Muscle layer of colon (tissue), 2 donors: ENCODE data around the gene TCF7L1.

Source experiments
- H3K27ac ChIP-seq: one replicate; pipeline ENCODE4 v1.7.0; 2013; ENCODE audit warnings: low read depth, mild to moderate bottlenecking, low read length, moderate library complexity
- H3K27me3 ChIP-seq, 2 donors: one replicate each; pipeline ENCODE4 v1.7.0; 2013; ENCODE audit warnings: low read length in 2 of 2, mild to moderate bottlenecking in 2 of 2; ENCODE audit not compliant: insufficient read depth in 2 of 2, control insufficient read depth in 1 of 2
- H3K36me3 ChIP-seq: one replicate; pipeline ENCODE4 v1.7.0; 2013; ENCODE audit warnings: mild to moderate bottlenecking, low read length; ENCODE audit not compliant: insufficient read depth
- H3K4me1 ChIP-seq: one replicate; pipeline ENCODE4 v1.7.0; 2013; ENCODE audit warnings: mild to moderate bottlenecking, low read length; ENCODE audit not compliant: insufficient read depth
- H3K4me3 ChIP-seq, 2 donors: one replicate each; pipeline ENCODE4 v1.7.0; 2013; ENCODE audit warnings: low read length in 2 of 2, low read depth in 1 of 2, mild to moderate bottlenecking in 1 of 2, moderate library complexity in 1 of 2
- H3K9ac ChIP-seq: one replicate; pipeline ENCODE4 v1.7.0; 2013; ENCODE audit warnings: low read length
- H3K9me3 ChIP-seq: one replicate; pipeline ENCODE4 v1.7.0; 2013; ENCODE audit warnings: mild to moderate bottlenecking, low read length
- donor health status: abdominal sarcoma.
- donor health status: Adenocarcinoma of cecum.

TCF7L1 gene

DNA sequence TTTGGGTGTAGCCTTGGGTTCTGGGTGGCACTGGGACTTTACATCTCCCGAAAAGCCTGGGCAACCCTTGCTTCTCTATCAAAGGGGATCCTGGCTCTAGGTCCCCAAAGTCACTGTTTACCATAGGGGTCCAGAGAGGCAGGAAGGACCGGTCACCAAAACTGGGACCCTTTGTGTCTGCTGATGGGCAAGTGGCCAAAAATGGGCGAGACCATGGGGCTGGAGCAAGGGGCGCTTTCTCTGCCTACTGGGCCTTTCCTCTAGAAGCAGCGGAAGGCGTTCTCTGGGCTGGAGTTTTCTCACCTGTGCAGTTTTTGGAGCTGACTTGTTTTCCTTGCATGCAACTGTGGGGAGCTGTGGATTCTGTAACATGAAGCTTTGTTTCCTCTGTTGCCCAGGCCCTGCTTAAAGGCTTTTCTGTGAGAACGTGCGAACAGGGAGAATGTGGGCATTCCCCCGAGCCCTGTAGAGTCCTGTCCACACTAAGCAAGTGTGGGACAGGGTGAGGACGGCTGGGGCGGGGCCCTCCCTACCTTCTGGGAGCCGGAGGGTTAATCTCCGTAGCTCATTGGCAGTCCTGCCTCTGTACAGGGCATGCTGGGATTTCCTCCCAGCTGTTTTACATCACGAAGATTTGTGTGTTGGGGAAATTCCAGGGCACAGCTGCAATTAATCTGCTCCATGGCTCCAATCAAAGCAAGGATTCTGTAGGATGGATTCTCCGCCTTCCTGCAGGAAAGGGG, 144.4 kb downstream of the TCF7L1 start:
- Histone ChIP-seq H3K4me1 (peaks cover 35% of the 10 kb centered on the region), H3K27me3 (no peaks in the 10 kb centered on the region), H3K9me3 (no peaks in the 10 kb centered on the region), H3K9ac (no peak overlapping the region), H3K27ac (peak overlapping the region; percentile 12), H3K4me3 (peak overlapping the region; percentile 17 to 23), H3K36me3 (no peaks in the 10 kb centered on the region)

DNA sequence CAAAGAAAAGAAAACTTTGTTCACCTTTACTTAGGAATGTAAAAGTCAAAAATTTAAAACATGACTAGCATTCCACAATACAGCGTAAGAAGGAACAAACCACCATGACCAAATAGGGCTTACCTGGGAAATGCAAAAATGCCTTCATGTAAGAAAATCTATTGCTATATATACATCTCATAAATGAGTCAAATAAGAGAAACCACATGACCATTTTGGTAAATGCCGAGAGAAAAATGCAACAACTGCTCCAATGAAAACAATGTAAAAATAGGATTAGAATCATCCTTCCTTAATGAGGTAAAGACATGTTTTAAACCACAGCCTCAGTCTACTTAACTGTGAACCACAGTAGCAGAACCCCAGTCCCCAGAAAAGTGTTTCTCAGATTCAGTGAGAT, 145.2 kb downstream of the TCF7L1 start:
- H3K9me3 ChIP-seq, result no peaks in the 10 kb centered on the region
- no peak overlapping the region for H3K9ac ChIP-seq
- H3K27ac ChIP-seq, result peak overlapping the region; percentile 12
- H3K4me3 ChIP-seq, result peak overlapping the region in 1 of 2 donors; percentile 23
- H3K4me1 ChIP-seq, result peaks cover 35% of the 10 kb centered on the region
- no peaks in the 10 kb centered on the region for H3K36me3 ChIP-seq
- no peaks in the 10 kb centered on the region for H3K27me3 ChIP-seq

DNA sequence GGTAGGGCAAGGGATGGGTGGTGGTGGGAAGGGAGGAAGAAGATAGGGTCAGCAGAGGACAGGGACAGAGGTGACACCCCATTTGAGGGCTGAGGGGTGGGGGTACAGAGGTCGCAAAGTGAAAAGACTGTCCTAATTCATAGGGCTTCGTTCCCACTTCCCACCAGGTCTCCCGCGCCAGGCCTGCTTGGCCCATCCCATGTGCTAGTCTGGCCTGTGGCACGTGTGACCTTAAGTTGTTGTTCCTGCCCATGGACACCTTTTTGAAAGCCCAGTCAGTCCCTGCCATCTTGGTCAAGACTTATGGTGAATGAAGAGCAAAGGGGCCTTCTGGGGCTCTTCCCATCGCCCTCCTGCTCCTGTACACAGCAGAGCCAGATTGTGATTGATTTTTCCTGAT, 148.4 kb downstream of the TCF7L1 start:
- Histone ChIP-seq H3K9me3 (no peaks in the 10 kb centered on the region), H3K9ac (no peak overlapping the region), H3K36me3 (peaks cover 3% of the 10 kb centered on the region), H3K4me1 (peaks cover 25% of the 10 kb centered on the region), H3K27ac (no peak overlapping the region), H3K27me3 (no peaks in the 10 kb centered on the region), H3K4me3 (no peak overlapping the region)

DNA sequence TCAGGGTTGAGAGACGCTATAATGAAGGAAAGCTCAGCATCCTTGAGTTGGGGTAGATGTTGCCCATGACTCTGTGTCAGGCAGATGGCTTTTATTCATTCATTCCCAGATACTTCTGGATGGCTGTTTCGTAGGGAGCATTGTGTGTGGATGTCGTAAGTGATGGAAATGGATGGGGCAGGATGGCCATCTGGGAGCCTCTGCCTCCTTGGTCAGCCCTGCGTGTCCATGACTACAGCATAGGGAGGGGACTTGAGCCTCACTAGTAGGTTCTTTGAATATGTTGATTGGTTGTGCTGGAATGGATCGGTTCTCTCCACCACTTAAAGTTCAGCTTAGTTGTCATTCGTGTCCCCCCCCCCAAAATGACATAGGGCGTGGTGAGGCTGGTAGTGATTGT, 149.7 kb downstream of the TCF7L1 start:
- Histone ChIP-seq H3K9me3 (no peaks in the 10 kb centered on the region), H3K4me1 (peaks cover 18% of the 10 kb centered on the region), H3K4me3 (no peak overlapping the region), H3K36me3 (peaks cover 3% of the 10 kb centered on the region), H3K27ac (no peak overlapping the region), H3K9ac (no peak overlapping the region), H3K27me3 (no peaks in the 10 kb centered on the region)

DNA sequence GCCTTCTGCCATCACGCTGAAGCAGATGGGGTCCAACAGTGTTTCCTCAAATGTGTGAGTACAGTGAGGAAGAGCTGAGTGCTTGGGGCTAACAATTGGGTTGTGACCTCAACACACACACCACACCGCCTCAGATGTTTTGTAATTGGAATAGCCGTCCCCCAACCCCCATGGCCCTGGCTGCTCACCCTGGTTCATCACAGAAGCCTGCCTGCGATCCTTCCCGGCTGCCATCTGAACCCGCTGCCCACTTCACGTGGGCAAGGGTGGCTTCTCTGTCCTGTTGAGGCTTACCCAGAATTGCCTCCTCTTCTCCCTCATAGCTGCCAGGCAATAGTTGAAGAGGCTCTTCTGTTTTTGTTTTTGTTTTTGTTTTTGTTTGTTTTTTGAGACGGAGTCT, 150.4 kb downstream of the TCF7L1 start:
- H3K27ac ChIP-seq, result no peak overlapping the region
- H3K36me3 ChIP-seq, result peaks cover 3% of the 10 kb centered on the region
- H3K4me3 ChIP-seq, result no peak overlapping the region
- H3K27me3 ChIP-seq, result no peaks in the 10 kb centered on the region
- H3K4me1 ChIP-seq, result peaks cover 11% of the 10 kb centered on the region
- H3K9me3 ChIP-seq, result no peaks in the 10 kb centered on the region
- no peak overlapping the region for H3K9ac ChIP-seq

DNA sequence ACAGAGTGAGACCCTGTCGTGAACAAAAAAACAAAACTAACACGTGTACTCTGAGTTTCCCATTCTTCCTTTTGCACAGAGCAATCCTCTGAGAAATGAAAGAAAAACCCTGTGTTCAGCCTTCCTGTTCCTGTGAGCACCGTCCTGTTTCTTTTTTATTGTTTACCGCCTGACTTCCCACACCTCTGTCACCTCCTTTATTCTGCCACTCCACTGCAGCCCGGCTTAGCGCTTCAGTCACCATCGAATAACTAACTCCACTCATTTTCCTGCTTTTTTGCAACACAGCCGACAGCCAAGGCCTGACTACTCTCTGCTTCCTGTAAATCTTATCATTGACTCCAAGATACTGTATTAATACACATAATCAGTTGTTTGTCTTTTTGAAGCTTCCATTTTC, 153.7 kb downstream of the TCF7L1 start:
- Histone ChIP-seq H3K27me3 (no peaks in the 10 kb centered on the region), H3K36me3 (peaks cover 3% of the 10 kb centered on the region), H3K9me3 (no peaks in the 10 kb centered on the region), H3K4me3 (no peak overlapping the region), H3K4me1 (peaks cover 7% of the 10 kb centered on the region), H3K27ac (no peak overlapping the region), H3K9ac (no peak overlapping the region)

DNA sequence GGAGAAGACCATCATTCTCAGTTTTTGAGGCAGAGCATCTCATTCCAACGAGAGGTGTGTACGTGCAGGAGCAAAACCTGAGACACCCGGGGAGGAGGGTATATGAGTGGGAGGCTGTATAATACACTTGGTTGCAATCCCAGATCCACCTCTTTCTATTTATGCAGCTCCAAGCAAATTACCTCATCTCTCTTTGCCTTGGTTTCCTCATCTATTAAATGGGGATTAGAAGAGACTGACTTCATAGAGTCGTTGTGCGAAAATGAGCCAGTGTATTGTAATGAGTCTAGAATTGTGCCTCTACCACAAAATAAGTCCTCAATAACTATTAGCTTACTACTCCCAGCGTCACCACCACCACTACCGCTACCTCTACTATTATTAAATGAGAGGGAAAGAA, 154.5 kb downstream of the TCF7L1 start:
- H3K4me1 ChIP-seq, result peaks cover 3% of the 10 kb centered on the region
- H3K9me3 ChIP-seq, result no peaks in the 10 kb centered on the region
- peaks cover 3% of the 10 kb centered on the region for H3K36me3 ChIP-seq
- H3K27me3 ChIP-seq, result no peaks in the 10 kb centered on the region
- no peak overlapping the region for H3K9ac ChIP-seq
- no peak overlapping the region for H3K4me3 ChIP-seq
- H3K27ac ChIP-seq, result no peak overlapping the region

DNA sequence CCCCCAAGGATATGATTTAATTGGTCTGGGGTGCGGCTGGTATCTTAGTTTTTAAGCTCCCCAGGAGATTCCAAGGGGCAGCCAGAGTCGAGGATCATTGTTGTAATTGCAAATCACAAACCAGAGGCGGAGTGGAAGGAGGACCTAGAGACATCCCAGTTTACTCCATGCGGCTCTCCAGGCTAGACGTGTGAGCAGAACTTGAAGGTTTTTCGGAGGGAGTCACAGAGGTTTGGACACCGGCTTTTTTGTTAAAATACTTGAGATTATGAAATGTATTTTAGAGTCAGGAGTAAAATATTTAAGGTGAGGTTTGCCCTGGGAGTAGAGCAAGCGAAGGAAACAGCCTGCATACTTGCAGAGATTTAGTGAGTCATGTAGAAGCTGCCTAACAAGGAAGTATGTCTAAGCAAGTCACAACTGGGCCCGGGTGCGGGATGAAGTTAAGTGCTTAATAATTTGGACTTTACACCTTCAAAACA, 155.1 kb downstream of the TCF7L1 start:
- H3K27ac ChIP-seq, result no peak overlapping the region

DNA sequence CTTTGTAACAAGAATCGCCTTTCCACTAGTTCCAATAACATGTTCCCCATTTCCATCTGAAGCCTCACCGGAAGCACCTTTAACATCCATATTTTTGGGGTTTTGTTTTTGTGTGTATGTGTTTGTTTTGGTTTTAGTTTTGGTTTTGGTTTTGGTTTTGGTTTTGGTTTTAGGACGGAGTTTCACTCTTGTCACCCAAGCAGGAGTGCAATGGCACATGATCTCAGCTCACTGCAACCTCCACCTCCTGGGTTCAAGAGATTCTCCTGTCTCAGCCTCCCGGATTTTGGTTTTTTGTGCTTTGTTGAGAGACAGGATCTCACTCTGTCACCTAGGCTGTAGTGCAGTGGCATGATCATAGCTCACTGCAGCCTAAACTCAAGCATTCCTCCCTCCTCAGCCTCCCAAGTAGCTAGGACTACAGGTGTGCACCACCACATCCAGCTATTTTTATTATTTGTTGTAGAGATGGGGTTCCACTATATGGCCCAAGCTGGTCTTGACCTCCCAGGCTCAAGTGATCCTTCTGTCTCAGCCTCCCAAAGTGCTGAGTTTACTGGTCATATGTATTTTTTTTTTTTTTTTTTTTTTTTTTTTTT, 158.3 kb downstream of the TCF7L1 start:
- no peak overlapping the region for H3K4me3 ChIP-seq
- H3K9me3 ChIP-seq, result no peaks in the 10 kb centered on the region
- no peaks in the 10 kb centered on the region for H3K36me3 ChIP-seq
- H3K27me3 ChIP-seq, result no peaks in the 10 kb centered on the region
- H3K9ac ChIP-seq, result no peak overlapping the region
- H3K4me1 ChIP-seq, result no peaks in the 10 kb centered on the region
- H3K27ac ChIP-seq, result no peak overlapping the region

More for the DNA sequence above, 155.1 kb downstream of the TCF7L1 start:
- Histone ChIP-seq H3K4me3 (no peak overlapping the region), H3K9me3 (no peaks in the 10 kb centered on the region), H3K36me3 (peaks cover 3% of the 10 kb centered on the region), H3K9ac (no peak overlapping the region), H3K4me1 (peaks cover 3% of the 10 kb centered on the region), H3K27me3 (no peaks in the 10 kb centered on the region)

DNA sequence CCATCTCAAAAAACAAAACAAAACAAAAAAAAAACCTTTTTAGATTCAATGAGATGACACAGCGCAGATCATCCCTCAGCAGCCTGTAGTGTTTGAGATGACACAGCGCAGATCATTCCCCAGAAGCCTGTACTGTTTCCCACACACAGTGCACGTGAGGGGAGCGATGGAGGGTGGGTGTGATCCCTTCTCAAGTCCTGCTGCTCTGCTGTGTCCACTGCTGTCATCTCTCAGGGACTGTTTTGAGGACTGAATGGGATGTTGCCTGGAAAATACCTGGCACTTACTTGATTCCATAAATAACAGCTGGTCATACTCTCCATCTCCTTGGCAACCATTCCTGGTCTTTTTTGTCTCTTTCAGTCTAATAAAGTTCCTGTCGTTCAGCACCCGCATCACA, 168.9 kb downstream of the TCF7L1 start:
- Histone ChIP-seq H3K36me3 (peaks cover 37% of the 10 kb centered on the region), H3K9me3 (no peaks in the 10 kb centered on the region), H3K27me3 (no peaks in the 10 kb centered on the region), H3K4me3 (no peak overlapping the region), H3K4me1 (no peaks in the 10 kb centered on the region), H3K27ac (no peak overlapping the region), H3K9ac (no peak overlapping the region)

DNA sequence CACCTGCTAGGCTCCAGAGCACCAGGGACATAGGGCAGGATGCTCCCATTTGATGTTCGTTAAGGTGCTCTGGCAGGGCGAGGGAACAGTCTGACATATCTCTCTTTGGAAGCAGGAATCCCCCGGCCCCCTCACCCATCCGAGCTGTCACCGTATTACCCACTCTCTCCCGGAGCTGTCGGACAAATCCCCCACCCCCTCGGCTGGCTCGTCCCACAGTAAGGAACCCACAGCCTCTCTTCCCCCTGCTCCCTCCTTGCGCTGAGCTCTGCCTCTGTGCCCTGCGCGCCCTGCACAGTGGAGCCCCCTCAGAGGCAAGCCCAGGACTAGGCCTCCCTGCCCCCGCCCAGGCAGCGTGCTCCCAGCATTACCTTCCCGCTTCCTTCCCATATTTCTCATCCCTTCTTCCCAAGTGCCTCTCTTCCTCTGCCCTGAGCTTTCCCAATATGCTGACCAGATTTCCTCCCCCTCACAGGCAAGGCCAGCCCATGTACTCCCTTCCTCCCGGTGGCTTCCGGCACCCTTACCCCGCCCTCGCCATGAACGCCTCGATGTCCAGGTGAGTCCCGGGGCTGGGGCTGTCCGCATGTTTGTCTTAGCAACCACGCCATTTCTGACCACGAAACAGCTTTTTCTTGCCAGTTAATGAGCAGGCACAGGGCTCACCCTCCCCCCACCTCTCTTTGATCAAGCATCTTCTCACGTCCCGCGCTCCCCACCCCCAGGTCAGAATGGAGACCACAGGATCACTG, 170.8 kb downstream of the TCF7L1 start:
- no peak overlapping the region for H3K4me3 ChIP-seq
- H3K27ac ChIP-seq, result no peak overlapping the region

More for the DNA sequence above, 170.8 kb downstream of the TCF7L1 start:
- Histone ChIP-seq H3K27me3 (no peaks in the 10 kb centered on the region), H3K36me3 (peaks cover 47% of the 10 kb centered on the region), H3K9ac (no peak overlapping the region), H3K4me1 (peaks cover 6% of the 10 kb centered on the region), H3K9me3 (no peaks in the 10 kb centered on the region)
